Panc1 (cell line): ENCODE measurements around the gene ATXN7. TPM values are rescaled to one million over a fixed set of nuclear protein-coding genes. Genes with fewer than 3 reads are reported as not detected.

Experiments
- ATAC-seq: fragments of 200-7000 bp; cut with Tn5 transposase; 2 replicates; pipeline ENCODE4 v1.9.1; 2020; ENCODE audit warnings: mild to moderate bottlenecking, moderate library complexity
- BruUV-seq: library from RNA; stranded (reverse); fragments of 400-500 nt; replicated peaks from 2 replicates; lab custom pipeline; 2021; lab: Mats Ljungman, UMichigan
- CTCF ChIA-PET: fragments of 300-600 bp; sonication (Branson Sonifier 250); formaldehyde crosslinking; loops from one replicate; lab custom pipeline; 2022; ENCODE audit warnings: antibody characterized with exemption; lab: Charles Lee
- POLR2A ChIA-PET: fragments of 300-600 bp; sonication (Branson Sonifier 250); formaldehyde crosslinking; loops from one replicate; lab custom pipeline; 2022; ENCODE audit warnings: antibody characterized with exemption; lab: Charles Lee
- DNase-seq: peaks from one replicate; pipeline ENCODE4 v3.0.0-alpha.2; 2010; ENCODE audit warnings: low read depth, low spot score
- H3K27ac ChIP-seq: 2 replicates; pipeline ENCODE4 v1.5.1; 2011; ENCODE audit warnings: mild to moderate bottlenecking, low read length, inconsistent platforms
- H3K27me3 ChIP-seq: fragments of 200-500 bp; sonication (Bioruptor generic); 2 replicates; pipeline ENCODE4 v1.6.0; 2014; ENCODE audit warnings: low read length, inconsistent platforms; ENCODE audit not compliant: control insufficient read depth, insufficient read depth
- H3K36me3 ChIP-seq: fragments of 200-500 bp; sonication (Bioruptor generic); 2 replicates; pipeline ENCODE4 v1.5.1; 2014; ENCODE audit warnings: inconsistent platforms, mild to moderate bottlenecking, low read length, moderate library complexity; ENCODE audit not compliant: control insufficient read depth, insufficient read depth
- H3K4me1 ChIP-seq: 2 replicates; pipeline ENCODE4 v1.5.1; 2011; ENCODE audit warnings: inconsistent platforms, mild to moderate bottlenecking, low read length, moderate library complexity; ENCODE audit not compliant: control insufficient read depth, insufficient read depth
- H3K4me3 ChIP-seq, 2 experiments: 2 replicates each; pipeline ENCODE4 v1.5.1; 2011 to 2012; ENCODE audit warnings: low read depth in 2 of 2, low read length in 2 of 2, mild to moderate bottlenecking in 2 of 2, inconsistent platforms in 1 of 2, moderate library complexity in 1 of 2
- H3K9me3 ChIP-seq: fragments of 200-500 bp; sonication (Bioruptor generic); 2 replicates; pipeline ENCODE4 v1.5.1; 2014; ENCODE audit warnings: low read depth, mild to moderate bottlenecking, inconsistent platforms, low read length, moderate library complexity; ENCODE audit not compliant: control insufficient read depth, insufficient read depth
- CTCF ChIP-seq: fragments of 450-650 bp; IDR thresholded peaks from 2 replicates; pipeline ENCODE4 v1.5.1; 2017; ENCODE audit warnings: mild to moderate bottlenecking
- POLR2AphosphoS5 ChIP-seq: IDR thresholded peaks from 2 replicates; pipeline ENCODE4 v1.6.1; 2012; ENCODE audit warnings: mild to moderate bottlenecking, low read depth, low read length, moderate library complexity
- SIN3A ChIP-seq: IDR thresholded peaks from 2 replicates; pipeline ENCODE4 v1.6.1; 2012; ENCODE audit warnings: low read depth, mild to moderate bottlenecking, low read length, moderate library complexity, borderline replicate concordance; ENCODE audit not compliant: insufficient read depth
- TCF7L2 ChIP-seq: IDR thresholded peaks from 2 replicates; pipeline ENCODE4 v1.6.1; 2011; ENCODE audit warnings: mild to moderate bottlenecking, low read depth, low read length, inconsistent platforms
- in situ Hi-C: cut with HindIII; loops from 2 replicates; pipeline ENCODE4 v1.10.0; 2016; ENCODE audit warnings: low sequenced_read_pairs, low pct_unique_long_range_greater_than_20kb
- intact Hi-C: fragments of 100-400 bp; cut with micrococcal nuclease; formaldehyde crosslinking; loops from one replicate; pipeline ENCODE4 v1.10.0; 2022; ENCODE audit not compliant: unreplicated experiment
- total RNA-seq: library from RNA; stranded (reverse); gene quantifications from one replicate; pipeline ENCODE4 v1.2.1, GENCODE V29; 2021; ENCODE audit not compliant: unreplicated experiment
- TF ChIP-seq, protein P1 (sequence below), 2 experiments: IDR thresholded peaks; 2 replicates each; pipeline ENCODE4 v1.6.1; 2011 to 2012; ENCODE audit warnings: low read depth in 2 of 2, control low read depth in 1 of 2, low read length in 1 of 2, mild to moderate bottlenecking in 1 of 2, moderate library complexity in 1 of 2; ENCODE audit not compliant: insufficient read depth in 1 of 2

ATXN7 gene
- total RNA-seq, 1 experiment from 2014 or later, result 17.3 TPM

DNA sequence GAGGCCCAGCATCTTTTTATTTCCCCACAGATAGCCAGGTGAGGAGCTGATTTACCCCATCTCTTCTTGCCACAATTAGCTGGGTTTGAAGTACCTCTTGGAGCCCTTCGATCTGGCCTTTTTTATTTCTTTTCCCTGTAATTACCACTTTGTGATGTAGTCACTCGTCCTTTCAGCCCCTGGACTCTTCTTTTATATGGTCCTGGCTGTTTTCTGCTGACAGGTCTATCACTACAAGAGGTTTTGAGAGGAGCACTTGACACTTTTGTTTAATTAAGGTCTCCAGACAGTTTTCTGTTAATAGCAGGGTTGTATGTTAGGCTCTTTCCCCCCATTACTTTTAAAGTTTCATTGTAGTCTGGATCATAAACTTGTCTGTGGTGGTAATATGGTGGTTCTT, 11.8 kb downstream of the ATXN7 start:
- H3K27me3 ChIP-seq, result no peaks in the 10 kb centered on the region
- H3K27ac ChIP-seq, result no peak overlapping the region
- intact Hi-C loops, result no loop called here
- in situ Hi-C loops, result no loop called here
- DNase-seq (no peak), ATAC-seq (no peak)
- no peaks in the 10 kb centered on the region; the same call in 1 of the 2 replicates for H3K4me1 ChIP-seq
- no peaks in the 10 kb centered on the region for H3K9me3 ChIP-seq
- POLR2A ChIA-PET, result no interaction called here
- no peak overlapping the region for H3K4me3 ChIP-seq
- BruUV-seq, result no TSS peak
- no peaks in the 10 kb centered on the region for H3K36me3 ChIP-seq
- CTCF ChIA-PET, result no interaction called here
- TF ChIP-seq SIN3A (no peak), POLR2AphosphoS5 (no peak), TCF7L2 (no peak), CTCF (no peak)
- TF ChIP-seq, protein P1, sequence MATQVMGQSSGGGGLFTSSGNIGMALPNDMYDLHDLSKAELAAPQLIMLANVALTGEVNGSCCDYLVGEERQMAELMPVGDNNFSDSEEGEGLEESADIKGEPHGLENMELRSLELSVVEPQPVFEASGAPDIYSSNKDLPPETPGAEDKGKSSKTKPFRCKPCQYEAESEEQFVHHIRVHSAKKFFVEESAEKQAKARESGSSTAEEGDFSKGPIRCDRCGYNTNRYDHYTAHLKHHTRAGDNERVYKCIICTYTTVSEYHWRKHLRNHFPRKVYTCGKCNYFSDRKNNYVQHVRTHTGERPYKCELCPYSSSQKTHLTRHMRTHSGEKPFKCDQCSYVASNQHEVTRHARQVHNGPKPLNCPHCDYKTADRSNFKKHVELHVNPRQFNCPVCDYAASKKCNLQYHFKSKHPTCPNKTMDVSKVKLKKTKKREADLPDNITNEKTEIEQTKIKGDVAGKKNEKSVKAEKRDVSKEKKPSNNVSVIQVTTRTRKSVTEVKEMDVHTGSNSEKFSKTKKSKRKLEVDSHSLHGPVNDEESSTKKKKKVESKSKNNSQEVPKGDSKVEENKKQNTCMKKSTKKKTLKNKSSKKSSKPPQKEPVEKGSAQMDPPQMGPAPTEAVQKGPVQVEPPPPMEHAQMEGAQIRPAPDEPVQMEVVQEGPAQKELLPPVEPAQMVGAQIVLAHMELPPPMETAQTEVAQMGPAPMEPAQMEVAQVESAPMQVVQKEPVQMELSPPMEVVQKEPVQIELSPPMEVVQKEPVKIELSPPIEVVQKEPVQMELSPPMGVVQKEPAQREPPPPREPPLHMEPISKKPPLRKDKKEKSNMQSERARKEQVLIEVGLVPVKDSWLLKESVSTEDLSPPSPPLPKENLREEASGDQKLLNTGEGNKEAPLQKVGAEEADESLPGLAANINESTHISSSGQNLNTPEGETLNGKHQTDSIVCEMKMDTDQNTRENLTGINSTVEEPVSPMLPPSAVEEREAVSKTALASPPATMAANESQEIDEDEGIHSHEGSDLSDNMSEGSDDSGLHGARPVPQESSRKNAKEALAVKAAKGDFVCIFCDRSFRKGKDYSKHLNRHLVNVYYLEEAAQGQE (IDR thresholded peaks at IDR 0.05; ENCODE audit: insufficient read depth in 1 of 2, low read depth in 2 of 2, low read length in 1 of 2), result no peak

DNA sequence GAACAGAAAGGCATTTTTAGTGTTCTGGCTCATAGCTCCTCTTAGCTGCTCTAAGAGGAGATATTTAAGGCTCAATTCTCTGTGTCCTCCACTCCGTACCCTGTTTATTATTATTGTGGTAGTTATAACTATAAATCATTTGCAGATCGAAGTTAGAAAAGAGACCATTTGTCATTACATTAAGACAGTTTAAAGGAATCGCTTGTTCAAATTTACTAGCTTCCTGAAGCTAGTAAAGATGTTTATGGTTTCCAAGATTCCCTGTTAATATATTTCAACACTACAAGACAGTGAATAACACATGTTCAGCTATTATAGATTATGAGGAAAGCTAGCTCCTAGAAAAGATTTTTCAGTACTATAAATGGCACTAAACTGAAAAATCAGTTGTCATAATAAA, 12.6 kb downstream of the ATXN7 start:
- TF ChIP-seq CTCF, result no peak
- TF ChIP-seq, protein P1 (IDR thresholded peaks at IDR 0.05; ENCODE audit: insufficient read depth in 1 of 2, low read depth in 2 of 2, low read length in 1 of 2), result no peak
- TF ChIP-seq TCF7L2, result no peak
- no peak for TF ChIP-seq POLR2AphosphoS5
- no peak for TF ChIP-seq SIN3A
- in situ Hi-C loops, result no loop called here
- no peak overlapping the region for H3K4me3 ChIP-seq
- CTCF ChIA-PET, result no interaction called here
- no peak overlapping the region for H3K27ac ChIP-seq
- no peaks in the 10 kb centered on the region for H3K36me3 ChIP-seq
- no peak for DNase-seq
- H3K9me3 ChIP-seq, result no peaks in the 10 kb centered on the region
- ATAC-seq, result no peak
- BruUV-seq, result no TSS peak
- POLR2A ChIA-PET, result no interaction called here
- intact Hi-C loops, result no loop called here
- no peaks in the 10 kb centered on the region; the same call in 1 of the 2 replicates for H3K4me1 ChIP-seq
- no peaks in the 10 kb centered on the region for H3K27me3 ChIP-seq
